Common myeloid progenitor, CD34-positive (primary cell): ENCODE measurements around the gene RAET1G.

Experiments used
- CTCF ChIA-PET: fragments of 350-600 bp; sonication (Branson Sonifier 250); formaldehyde crosslinking; loops from one replicate; lab custom pipeline; 2021; ENCODE audit warnings: antibody characterized with exemption; lab: Charles Lee
- POLR2A ChIA-PET: fragments of 350-600 bp; sonication (Branson Sonifier 250); formaldehyde crosslinking; loops from one replicate; lab custom pipeline; 2021; ENCODE audit warnings: antibody characterized with exemption; lab: Charles Lee
- DNase-seq, 3 donors: peaks; one replicate each; pipeline versions ENCODE4 v3.0.0 to v3.0.0-alpha.2; 2013
- H3K27ac ChIP-seq, 2 experiments: 1 replicate in 1 of 2; 2 replicates in 1 of 2; pipeline ENCODE4 v1.7.0; 2013; ENCODE audit warnings: inconsistent platforms in 2 of 2, low read length in 2 of 2, mild to moderate bottlenecking in 2 of 2, low read depth in 1 of 2, moderate library complexity in 1 of 2; ENCODE audit not compliant: severe bottlenecking in 2 of 2, insufficient read depth in 1 of 2, poor library complexity in 1 of 2
- H3K27me3 ChIP-seq, 5 experiments: replicated peaks in 2 of 5; 1 replicate in 3 of 5; 2 replicates in 2 of 5; pipeline versions ENCODE4 v1.6.1 to v1.7.0; 2013; ENCODE audit warnings: low read length in 4 of 5, mild to moderate bottlenecking in 2 of 5, moderate library complexity in 2 of 5, inconsistent platforms in 1 of 5; ENCODE audit not compliant: insufficient read depth in 5 of 5, control insufficient read depth in 4 of 5
- H3K36me3 ChIP-seq, 4 experiments: 1 replicate in 2 of 4; 2 replicates in 2 of 4; pipeline versions ENCODE4 v1.6.1 to v1.7.0; 2013; ENCODE audit warnings: low read length in 3 of 4, control low read depth in 1 of 4, mild to moderate bottlenecking in 1 of 4; ENCODE audit not compliant: control insufficient read depth in 4 of 4, insufficient read depth in 4 of 4
- H3K4me1 ChIP-seq, 4 experiments: 1 replicate in 3 of 4; 2 replicates in 1 of 4; pipeline versions ENCODE4 v1.6.1 to v1.7.1; 2013; ENCODE audit warnings: low read length in 3 of 4, mild to moderate bottlenecking in 3 of 4, control low read depth in 1 of 4, inconsistent platforms in 1 of 4, moderate library complexity in 1 of 4; ENCODE audit not compliant: control insufficient read depth in 4 of 4, insufficient read depth in 4 of 4; ENCODE audit errors: control extremely low read depth in 1 of 4
- H3K4me3 ChIP-seq, 7 experiments: 1 replicate in 4 of 7; 2 replicates in 3 of 7; pipeline versions ENCODE4 v1.5.1 to v1.7.0; 2013; ENCODE audit warnings: mild to moderate bottlenecking in 7 of 7, low read length in 6 of 7, moderate library complexity in 6 of 7, inconsistent platforms in 2 of 7, low read depth in 2 of 7, control low read depth in 1 of 7; ENCODE audit not compliant: insufficient read depth in 4 of 7, control insufficient read depth in 1 of 7; ENCODE audit errors: extremely low read depth in 1 of 7
- H3K9me3 ChIP-seq, 5 experiments: 1 replicate in 4 of 5; 2 replicates in 1 of 5; pipeline versions ENCODE4 v1.6.1 to v1.7.1; 2013; ENCODE audit warnings: low read length in 4 of 5, mild to moderate bottlenecking in 2 of 5, inconsistent platforms in 1 of 5, low read depth in 1 of 5, moderate library complexity in 1 of 5; ENCODE audit not compliant: control insufficient read depth in 4 of 5, insufficient read depth in 2 of 5; ENCODE audit errors: control extremely low read depth in 1 of 5
- WGBS: methylation state at CpG from one replicate; pipeline ENCODE4 v1.1.5; 2013; ENCODE audit not compliant: insufficient coverage; 5-methylcytosine and 5-hydroxymethylcytosine counted together

RAET1G gene

GRCh38 chr6:149904661-149905370, 18.1 kb downstream of the RAET1G start:
- DNase-seq: no peak
- POLR2A ChIA-PET: no interaction called here

DNA sequence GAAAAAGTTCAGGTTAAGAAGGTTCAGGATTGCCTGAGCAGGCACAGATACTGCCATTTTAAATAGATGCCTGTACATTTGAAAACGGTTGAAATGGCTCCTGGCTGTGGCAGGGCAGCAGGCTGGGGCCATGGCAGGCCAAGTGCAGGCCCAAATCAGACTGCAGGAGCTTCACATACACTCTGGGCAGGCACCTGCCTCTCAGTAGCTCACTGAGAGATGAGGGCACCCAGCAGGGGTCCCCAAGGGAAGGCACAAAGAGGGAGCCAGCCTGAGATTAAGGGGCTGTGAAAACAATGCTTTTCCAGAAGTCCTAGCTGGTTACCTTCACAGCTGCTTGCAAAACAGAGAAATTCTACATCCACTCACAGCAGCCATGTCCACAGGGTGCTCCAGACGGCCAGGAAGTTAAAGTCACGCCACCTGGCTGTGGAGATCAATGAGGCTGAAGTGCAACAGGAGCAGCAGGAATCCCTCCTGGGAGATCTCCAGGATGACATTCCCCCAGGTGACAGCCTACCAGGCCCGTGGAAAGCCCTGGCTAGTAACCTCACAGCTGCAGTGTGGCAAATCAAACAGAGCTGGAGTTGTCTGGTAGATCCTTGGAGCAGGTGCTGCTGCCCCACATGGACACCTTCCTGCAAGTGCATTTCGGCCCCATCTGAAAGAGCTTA, 18.8 kb downstream of the RAET1G start:
- Histone ChIP-seq H3K4me3 (no peak overlapping the region), H3K27me3 (peaks cover 0 to 5% (median 3%) of the 10 kb centered on the region in 5 experiments), H3K36me3 (no peaks in the 10 kb centered on the region), H3K4me1 (no peaks in the 10 kb centered on the region), H3K9me3 (peaks cover 0 to 13% (median 8%) of the 10 kb centered on the region in 5 experiments), H3K27ac (no peak overlapping the region)
- no peak for DNase-seq
- 96% methylated on average over 4 of the region's 5 CpGs for WGBS
- ChIA-PET POLR2A (no interaction called here), CTCF (interaction anchor here (1.1 to 1.3 kb wide), 4 partner anchors 9 to 70 kb away, joined by 3 to 4 read pairs (median 3); no protein-coding TSS in a partner anchor)

More at GRCh38 chr6:149904661-149905370, 18.1 kb downstream of the RAET1G start:
- peaks cover 0 to 5% (median 3%) of the 10 kb centered on the region in 5 experiments for H3K27me3 ChIP-seq
- peaks cover 0 to 15% (median 10%) of the 10 kb centered on the region in 5 experiments for H3K9me3 ChIP-seq
- H3K4me3 ChIP-seq: no peak overlapping the region
- CTCF ChIA-PET: interaction anchor here (0.9 to 1.3 kb wide), 5 partner anchors 8 to 71 kb away, joined by 3 to 4 read pairs (median 3); no protein-coding TSS in a partner anchor
- H3K36me3 ChIP-seq: no peaks in the 10 kb centered on the region
- 99% methylated on average over 13 of the region's 13 CpGs for WGBS
- no peak overlapping the region for H3K27ac ChIP-seq
- H3K4me1 ChIP-seq: no peaks in the 10 kb centered on the region

DNA sequence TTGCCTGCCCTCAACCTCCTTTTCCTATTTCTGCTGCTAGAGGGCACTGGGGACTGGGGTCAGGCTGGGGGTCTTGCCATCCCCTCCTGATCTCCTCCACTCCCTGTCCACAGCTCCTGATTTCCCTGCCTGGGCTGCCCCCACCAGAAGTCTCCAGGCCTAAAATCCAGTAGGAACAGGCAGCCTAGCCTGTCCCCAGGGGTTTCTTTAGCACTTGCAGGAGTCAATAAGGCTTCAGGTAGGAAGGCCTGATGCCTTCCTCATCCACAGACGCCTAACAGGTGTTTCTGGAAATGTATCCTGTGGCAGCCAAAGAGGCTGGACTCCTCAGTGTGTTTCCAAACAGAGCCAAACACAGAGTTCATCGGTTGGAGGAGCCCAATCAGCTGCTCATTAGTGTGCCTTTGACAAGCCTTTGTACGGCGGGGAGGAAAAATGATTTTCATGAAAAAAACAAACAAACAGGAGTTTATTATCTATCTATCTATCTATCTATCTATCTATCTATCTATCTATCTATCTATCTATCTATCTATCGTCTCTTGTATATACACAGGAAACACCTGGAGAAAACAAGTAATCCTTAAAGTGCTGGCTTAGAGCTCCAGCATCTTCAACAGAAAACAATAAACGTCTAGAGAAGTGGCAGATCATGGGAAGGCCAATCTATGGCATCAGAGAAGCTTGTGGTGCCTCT, 21.3 kb downstream of the RAET1G start:
- no peak overlapping the region for H3K4me3 ChIP-seq
- POLR2A ChIA-PET: no interaction called here
- no peak for DNase-seq
- no peak overlapping the region for H3K27ac ChIP-seq
- CTCF ChIA-PET: interaction anchor here (1.1 to 2.1 kb wide), 2 partner anchors 10 to 36 kb away, joined by 3 to 4 read pairs; no protein-coding TSS in a partner anchor
- H3K36me3 ChIP-seq: no peaks in the 10 kb centered on the region
- H3K9me3 ChIP-seq: no peaks in the 10 kb centered on the region
- peaks cover 0 to 4% (median 3%) of the 10 kb centered on the region in 4 experiments for H3K4me1 ChIP-seq
- 94% methylated on average over 3 of the region's 6 CpGs for WGBS
- peaks cover 0 to 5% (median 3%) of the 10 kb centered on the region in 5 experiments for H3K27me3 ChIP-seq

GRCh38 chr6:149900620-149901443, 22.1 kb downstream of the RAET1G start:
- Histone ChIP-seq H3K9me3 (no peaks in the 10 kb centered on the region), H3K36me3 (no peaks in the 10 kb centered on the region), H3K4me1 (peaks cover 0 to 12% (median 9%) of the 10 kb centered on the region in 4 experiments), H3K27me3 (peaks cover 0 to 3% (median under 1%) of the 10 kb centered on the region in 5 experiments), H3K27ac (no peak overlapping the region), H3K4me3 (no peak overlapping the region)
- ChIA-PET POLR2A (no interaction called here), CTCF (interaction anchor here (2.1 kb wide), 1 partner anchor 10 kb away, joined by 4 read pairs; no protein-coding TSS in a partner anchor)
- no peak for DNase-seq
- WGBS: 100% methylated on average over 9 of the region's 11 CpGs

GRCh38 chr6:149899926-149900619, 22.8 kb downstream of the RAET1G start:
- Histone ChIP-seq H3K4me3 (no peak overlapping the region), H3K27me3 (peaks cover 0 to 3% (median 0%) of the 10 kb centered on the region in 5 experiments), H3K27ac (no peak overlapping the region), H3K9me3 (no peaks in the 10 kb centered on the region), H3K36me3 (no peaks in the 10 kb centered on the region), H3K4me1 (peaks cover 0 to 19% (median 17%) of the 10 kb centered on the region in 4 experiments)
- ChIA-PET CTCF (interaction anchor here (2.1 kb wide), 1 partner anchor 9 kb away, joined by 4 read pairs; no protein-coding TSS in a partner anchor), POLR2A (no interaction called here)
- no peak for DNase-seq
- WGBS: 91% methylated on average over 6 of the region's 7 CpGs

DNA sequence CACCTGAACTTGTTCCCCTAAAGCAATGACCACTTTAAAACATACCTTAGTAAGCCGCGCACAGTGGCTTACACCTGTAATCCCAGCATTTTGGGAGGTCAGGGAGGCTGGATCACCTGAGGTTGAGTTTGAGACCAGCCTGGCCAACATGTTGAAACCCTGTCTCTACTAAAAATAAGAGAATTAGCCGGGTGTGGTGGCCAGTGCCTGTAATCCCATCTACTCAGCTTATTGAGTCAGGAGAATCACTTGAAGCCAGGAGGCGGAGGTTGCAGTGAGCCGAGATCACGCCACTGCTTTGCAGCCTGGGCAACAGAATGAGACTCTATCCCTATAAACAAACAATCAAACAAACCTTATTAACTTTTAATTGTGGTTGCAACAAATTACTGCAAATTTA, 23.4 kb downstream of the RAET1G start:
- DNase-seq: no peak
- H3K4me3 ChIP-seq: no peak overlapping the region
- WGBS: 100% methylated on average over 5 of the region's 6 CpGs
- no peaks in the 10 kb centered on the region for H3K36me3 ChIP-seq
- CTCF ChIA-PET: no interaction called here
- no peaks in the 10 kb centered on the region for H3K9me3 ChIP-seq
- peaks cover 0 to 3% (median 0%) of the 10 kb centered on the region in 5 experiments for H3K27me3 ChIP-seq
- H3K27ac ChIP-seq: no peak overlapping the region
- POLR2A ChIA-PET: no interaction called here
- H3K4me1 ChIP-seq: peaks cover 0 to 24% (median 20%) of the 10 kb centered on the region in 4 experiments
